Hematopoietic multipotent progenitor cell treated with erythropoietin and hydrocortisone succinate and interleukin-3 and kit ligand, for 17 days (in vitro differentiated cells): ENCODE measurements around the gene BTNL8.
"Not testable (repeated sequence)": the region's sequence is repeated elsewhere in the genome, so short reads cannot be mapped to it uniquely, and the experiment has no call there.

Experiments
- DNase-seq: peaks from one replicate; pipeline ENCODE4 v3.0.0-alpha.2; 2015; ENCODE audit warnings: low spot score

Gene BTNL8

DNA sequence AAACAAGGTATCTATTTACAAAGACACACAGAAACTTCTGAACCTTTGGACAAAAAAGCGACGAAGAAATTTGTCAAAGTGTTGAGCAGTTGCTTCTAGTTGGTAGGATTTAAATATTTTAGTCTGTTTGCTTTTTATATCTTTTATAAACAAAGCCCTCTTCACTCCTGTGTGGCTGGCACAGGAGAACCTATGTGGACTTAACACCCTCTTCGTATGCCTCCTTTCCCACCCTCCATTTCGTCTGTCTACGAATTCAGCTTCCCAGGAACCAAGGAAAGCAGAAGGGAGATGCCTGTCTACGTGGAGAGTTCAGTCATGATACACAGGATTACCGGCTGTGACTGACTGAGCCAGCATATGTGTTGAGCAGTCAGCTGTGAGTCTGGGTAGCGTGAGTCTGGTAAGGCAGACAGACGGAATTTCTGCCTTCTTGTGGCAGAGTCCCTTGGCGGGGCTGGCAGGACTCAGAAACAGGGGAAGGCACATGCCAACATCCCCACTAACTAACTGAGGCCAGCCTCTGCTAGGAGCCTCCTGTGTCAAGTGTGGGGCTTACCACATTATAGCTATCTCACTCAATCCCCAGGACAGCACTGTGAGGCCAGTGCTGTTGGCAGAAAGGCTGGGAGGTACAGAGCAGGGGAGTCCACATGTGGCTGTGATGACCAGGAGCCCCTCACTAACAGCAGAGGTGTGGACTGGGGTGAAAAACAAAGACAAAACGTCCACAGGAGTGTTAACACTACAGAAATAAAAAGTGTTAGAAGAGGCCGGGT, 24.0 kb upstream of the BTNL8 start:
- DNase-seq = no peak

DNA sequence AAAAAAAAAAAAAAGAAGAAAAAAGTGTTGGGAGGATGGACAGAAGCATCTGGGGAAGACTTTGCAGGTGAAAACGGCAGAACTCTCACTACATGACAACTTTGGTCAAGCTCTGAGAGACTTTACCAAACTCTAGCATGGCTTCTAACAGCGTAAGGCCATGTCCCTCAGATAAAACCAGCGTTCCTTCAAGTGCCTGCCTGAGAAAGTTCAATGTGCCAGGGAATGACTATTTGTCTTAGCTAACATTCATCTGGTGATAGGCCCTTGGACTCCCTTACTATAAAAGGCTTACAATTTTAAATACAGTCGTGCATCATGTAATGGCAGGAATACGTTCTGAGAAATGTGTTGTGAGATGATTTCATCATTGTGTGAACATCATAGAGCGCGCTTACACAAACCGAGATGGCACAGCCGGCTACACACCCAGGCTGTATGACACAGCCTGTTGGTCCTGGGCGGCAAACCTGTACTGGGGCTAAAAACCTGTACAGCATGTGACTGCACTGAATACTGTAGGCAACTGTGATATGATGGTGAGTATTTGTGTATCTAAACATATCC, 23.0 kb upstream of the BTNL8 start:
- no peak for DNase-seq

DNA sequence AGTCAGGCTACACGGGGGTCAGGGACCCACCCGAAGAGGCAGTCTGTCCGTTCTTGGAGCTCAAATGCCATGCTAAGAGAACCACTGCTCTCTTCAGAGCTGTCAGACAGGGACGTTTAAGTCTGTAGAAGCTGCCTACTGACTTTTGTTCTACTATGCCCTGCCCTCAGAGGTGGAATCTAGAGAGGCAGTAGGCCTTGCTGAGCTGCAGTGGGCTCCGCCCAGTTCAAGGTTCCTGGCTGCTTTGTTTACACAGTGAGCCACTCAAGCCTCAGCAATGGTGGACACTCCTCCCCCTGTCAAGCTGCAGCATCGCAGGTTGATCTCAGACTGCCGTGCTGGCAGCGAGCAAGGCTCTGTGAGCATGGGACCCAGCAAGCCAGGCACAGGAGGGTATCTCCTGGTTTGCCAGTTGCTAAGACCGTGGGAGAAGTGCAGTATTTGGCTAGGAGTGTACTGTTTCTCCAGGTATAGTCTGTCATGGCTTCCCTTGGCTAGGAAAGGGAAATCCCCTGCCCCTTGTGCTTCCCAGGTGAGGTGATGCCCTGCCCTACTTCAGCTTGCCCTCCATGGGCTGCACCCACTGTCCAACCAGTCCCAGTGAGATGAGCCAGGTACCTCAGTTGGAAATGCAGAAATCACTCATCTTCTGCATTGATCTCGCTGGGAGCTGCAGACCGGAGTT, 13.0 kb upstream of the BTNL8 start:
- DNase-seq = not testable (repeated sequence)

DNA sequence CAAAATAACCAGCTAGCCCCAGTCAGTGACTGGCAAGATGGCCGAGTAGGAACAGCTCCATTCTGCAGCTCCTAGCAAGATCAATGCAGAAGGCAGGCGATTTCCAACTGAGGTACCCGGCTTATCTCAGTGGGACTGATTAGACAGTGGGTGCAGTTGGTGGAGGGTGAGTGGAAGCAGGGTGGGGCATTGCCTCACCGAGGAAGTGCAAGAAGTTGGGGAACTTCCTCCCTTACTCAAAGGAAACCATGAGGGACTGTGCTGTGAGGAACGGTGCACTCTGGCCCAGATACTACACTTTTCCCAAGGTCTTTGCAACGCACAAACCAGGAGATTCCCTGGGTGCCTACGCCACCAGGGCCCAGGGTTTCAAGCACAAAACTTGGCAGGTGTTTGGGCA, 9.6 kb upstream of the BTNL8 start:
- no peak for DNase-seq

DNA sequence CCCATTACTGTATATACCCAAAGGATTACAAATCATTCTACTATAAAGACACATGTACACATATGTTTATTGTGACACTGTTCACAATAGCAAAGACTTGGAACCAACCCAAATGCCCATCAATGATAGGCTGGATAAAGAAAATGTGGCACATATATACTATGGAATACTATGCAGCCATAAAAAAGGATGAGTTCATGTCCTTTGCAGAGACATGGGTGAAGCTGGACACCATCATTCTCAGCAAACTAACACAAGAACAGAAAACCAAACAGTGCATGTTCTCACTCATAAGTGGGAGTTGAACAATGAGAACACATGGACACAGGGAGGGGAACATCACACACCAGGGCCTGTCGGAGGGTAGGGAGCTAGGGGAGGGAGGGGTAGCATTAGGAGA, 3.6 kb upstream of the BTNL8 start:
- not testable (repeated sequence) for DNase-seq

DNA sequence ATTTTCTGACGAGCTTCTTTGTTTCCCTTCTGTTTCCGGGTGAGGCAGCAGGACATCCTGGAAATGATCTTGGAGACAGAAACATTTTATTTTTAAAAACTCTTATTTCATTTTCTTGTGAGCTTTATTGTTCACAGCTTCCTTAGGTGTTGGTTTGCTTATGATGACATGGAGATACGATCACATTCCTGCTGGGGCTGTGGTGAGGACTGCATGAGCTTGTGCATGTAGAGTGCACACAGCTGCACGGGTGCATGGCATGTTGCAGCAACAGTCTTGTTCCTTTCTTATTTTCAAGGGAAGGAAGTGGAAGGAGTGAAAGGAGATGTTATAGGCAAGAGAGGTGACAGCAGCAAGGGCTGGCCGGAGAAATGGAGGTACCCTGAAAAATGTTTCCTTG, 1.2 kb downstream of the BTNL8 start:
- DNase-seq = no peak

DNA sequence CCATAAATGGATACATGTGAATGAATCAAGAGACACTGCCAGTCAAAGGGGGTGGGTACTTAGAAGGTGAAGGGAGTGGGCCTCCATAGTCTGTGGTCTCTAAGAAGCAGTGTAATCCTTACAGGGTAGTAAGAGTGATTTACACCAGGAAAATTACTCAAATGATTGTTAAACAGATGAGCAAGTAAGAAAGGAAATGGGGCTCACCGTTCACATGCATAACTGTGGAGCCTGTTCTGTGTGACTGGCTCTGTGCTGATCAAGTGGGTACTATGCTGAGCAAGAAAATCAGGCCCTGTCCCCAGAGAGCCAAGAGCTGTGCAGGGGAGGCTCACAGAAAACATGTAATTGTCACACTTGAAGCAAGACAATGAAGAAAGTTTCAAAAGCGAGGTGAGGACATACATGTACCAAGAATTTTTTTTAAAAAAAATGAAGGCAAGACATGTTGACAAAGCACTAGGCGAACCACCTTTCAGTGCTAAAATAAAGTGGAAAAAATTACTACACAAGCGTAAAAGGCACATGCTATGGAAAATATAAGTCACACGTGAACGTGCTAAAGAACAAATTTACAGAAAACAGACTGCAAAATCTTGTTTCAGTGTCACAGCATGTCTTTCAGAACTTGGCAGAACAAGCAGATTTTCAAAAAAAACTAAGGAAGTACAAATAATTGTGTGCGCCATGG, 2.5 kb downstream of the BTNL8 start:
- no peak for DNase-seq

DNA sequence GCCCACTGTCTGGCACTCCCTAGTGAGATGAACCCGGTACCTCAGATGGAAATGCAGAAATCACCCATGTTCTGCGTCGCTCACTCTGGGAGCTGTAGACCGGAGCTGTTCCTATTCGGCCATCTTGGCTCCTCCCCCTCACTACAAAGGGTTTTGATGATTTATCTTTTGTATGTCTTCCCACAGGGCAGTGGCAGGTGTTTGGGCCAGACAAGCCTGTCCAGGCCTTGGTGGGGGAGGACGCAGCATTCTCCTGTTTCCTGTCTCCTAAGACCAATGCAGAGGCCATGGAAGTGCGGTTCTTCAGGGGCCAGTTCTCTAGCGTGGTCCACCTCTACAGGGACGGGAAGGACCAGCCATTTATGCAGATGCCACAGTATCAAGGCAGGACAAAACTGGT, 9.4 kb downstream of the BTNL8 start:
- no peak for DNase-seq

DNA sequence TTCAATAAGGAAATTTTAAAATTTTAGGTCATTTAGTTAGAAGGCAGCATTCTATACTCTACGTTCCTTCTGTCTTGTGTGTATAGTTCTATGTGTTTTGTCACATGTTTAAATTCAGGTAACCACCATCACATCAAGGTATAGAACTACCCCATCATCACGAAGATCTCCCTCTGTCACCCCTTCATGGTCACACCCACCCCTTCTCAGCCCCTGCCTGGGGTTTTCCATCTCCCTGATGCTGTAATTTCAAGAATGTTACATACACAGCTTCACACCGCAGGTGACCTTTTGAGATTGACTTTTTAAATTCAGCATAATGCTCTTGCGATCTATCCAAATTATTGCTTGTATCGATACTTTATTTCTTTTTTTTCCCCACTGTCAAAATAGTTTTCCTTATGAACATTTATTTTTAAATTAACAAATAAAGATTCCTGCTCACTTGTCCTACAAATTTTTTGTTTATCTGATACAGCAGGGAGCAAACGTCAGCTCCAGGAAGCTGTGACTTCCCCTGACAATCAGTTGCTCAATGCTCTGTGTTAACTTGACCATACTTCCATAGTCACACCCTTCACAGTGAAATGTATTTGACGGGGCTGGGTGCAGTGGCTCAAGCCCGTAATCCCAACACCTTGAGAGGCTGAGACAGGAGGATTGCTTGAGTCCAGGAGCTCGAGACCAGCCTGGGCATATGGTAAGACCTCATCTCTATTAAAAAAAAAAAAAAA, 10.2 kb downstream of the BTNL8 start:
- no peak for DNase-seq

DNA sequence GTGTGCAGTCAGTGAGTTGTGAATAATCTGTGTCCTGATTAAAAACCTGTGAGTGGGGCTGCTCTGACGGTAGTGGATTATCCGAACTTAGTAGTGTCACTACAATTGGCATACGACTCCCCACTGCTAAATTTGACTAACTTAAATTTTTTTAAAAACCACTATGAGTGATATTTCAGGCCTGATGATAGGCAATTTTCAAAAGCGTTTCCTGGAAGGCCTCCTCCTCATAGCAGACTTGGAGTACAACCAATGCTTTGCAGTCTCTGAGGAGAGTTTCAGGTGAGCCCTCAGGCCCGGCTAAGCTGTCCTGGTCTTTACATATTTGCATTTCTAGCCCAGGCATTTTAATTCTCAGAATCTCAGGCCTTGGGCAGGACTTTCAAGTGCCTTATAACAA, 10.8 kb downstream of the BTNL8 start:
- no peak for DNase-seq

DNA sequence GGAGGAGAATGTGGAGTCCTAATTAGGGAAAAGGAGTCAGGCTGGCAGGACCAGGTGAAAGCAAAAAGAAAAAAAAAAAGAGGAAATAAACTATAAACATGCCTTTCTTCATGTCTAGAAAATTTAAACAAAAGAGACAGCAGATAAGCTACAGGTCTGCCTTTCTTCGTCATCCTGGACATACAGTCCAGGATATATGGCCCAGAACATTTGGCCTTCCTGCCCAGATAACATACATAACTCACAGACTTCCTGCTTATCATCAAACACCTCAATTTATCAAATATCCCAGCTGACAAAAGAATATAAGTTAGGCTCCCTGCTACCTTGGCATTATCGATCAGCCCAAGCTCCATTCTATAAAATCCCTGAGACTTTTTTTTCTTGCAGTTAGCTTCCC, 11.2 kb downstream of the BTNL8 start:
- no peak for DNase-seq

DNA sequence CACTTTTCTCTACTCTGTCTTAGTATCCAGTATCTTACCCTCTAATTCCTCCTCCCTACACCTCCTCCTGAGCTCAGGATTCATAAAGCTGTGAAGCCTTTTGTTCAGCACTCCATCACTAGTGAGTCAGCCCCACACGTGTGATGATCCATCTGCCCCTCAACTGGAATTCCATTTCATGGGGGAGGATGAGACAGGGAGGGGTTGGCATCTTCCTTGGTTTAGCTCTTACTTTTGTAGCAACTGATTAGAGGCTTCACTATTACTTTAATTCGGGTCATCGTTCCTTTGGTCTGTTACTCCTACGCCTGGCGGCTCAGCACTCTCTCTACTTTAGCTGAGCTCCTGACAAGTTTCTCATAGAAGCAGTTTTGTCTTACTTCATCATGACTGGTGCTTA, 11.8 kb downstream of the BTNL8 start:
- no peak for DNase-seq

DNA sequence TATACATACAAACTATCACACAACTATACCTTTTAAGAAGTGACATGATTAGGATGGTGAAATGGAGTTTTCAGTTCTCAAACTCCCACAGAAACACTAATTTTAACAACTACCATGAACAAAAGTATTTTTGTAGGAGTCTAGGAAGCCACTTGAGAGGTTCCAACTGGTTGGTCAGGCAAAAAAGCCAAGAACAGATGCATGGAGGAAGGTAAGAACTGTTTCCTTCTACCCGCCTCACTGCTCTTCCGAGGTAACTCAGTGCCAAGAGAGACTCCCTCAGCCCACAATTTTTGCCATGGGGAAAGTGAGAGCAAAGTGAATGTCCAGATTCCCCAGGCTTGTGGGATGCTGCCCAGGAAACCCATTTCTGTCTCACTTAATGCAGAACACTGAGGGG, 15.7 kb downstream of the BTNL8 start:
- DNase-seq = no peak

DNA sequence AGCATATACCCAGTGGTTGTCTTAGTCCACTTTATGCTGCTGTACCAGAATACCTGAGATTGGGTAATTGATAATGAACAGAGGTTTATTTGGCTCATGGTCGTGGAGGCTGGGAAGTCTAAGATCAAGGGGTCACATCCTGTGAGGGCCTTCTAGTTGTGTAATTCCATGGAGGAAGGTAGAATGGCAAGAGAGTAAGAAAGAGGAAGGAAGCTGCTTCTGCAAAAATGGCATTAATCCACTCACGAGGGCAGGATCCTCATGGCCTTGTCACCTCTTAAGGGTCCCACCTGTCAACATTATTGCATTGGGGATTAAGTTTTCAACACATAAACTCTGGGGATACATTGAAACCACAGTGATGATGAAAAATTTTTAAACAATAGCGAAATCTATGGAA, 17.0 kb downstream of the BTNL8 start:
- DNase-seq = no peak

DNA sequence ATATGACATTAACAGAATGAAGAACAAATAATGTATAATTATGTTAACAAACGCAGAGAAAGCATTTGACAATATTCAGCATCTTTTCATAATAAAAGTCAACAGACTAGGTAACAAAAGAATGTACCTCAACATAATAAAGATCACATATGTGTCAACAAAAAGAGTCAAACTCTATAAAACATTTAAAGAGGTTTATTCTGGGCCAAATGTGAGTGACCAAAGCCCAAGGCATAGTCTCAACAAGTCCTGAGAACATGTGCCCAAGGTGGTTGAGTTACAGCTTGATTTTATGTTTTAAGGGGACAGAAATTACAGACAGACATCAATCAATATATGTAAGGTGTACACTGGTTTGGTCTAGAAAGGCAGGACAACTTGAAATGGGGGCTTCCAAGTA, 19.4 kb downstream of the BTNL8 start:
- no peak for DNase-seq

DNA sequence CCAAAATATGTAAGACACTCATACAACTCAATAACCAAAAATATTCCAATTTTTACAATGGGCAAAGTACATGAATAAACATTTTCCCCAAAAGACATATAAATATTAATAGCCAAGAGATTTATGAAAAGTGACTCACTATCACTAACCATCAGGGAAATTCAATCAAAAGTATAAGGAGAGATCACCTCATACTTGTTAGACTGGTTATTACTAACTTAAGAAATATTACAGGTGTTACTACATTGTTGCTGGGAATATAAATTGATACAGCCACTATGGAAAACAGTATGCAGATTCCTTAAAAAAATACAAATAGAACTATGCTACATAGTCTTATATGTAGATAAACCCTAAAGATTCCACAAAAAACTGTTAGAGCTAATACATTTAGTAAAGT, 21.8 kb downstream of the BTNL8 start:
- no peak for DNase-seq

DNA sequence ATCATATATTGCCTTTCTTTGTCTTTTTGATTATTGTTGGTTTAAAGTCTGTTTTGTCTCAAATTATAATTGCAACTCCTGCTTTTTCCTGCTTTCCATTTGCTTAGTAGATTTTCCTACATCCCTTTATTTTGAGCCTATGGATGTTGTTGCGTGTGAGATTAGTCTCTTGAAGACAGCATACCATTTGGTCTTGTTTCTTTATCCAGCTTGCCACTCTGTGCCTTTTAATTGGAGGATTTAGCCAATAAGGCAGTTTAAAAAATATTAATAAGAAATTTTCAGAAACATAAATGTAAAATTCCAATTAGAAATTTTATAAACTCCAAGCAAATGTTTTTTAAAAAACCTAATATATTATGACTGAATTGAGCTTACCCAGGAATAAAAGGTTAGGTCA, 24.0 kb downstream of the BTNL8 start:
- no peak for DNase-seq

DNA sequence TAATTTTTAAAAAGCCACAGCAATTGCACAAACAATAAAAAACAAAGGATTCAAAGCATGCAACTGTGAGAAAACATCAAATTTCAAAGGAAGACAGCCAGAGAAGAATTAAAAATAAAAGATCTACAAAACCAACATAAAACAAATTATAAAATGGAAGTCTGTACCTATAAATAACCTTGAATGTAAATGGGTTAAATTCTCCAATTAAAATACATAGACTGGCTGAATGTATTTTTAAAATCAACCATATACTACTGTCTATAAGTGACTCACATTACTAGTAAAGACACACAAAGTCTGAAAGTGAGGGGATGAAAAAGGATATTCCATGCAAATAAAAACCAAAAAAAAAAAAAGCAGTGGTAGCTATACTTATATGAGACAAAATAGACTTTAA, 33.7 kb downstream of the BTNL8 start:
- peak; percentile 2 for DNase-seq

DNA sequence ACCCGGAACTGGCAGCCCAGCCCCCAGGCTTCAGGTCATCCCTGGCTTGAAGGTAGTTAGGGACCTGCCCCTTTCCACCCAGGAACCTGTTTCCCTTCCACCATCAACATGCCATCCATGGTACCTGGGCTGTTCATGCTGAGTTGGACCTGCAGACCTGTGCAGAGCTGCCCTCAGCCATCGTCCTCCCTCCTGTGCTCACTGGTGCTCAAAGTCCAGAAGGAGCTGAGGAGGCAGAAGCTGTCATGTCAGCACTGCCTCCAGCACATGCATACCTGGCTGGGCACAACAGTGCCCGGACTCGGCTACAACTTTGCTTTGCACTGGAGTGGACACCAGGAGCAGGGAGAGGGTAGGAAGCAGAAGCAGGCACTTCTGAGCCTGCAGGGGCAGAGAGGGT, 36.2 kb downstream of the BTNL8 start:
- no peak for DNase-seq

DNA sequence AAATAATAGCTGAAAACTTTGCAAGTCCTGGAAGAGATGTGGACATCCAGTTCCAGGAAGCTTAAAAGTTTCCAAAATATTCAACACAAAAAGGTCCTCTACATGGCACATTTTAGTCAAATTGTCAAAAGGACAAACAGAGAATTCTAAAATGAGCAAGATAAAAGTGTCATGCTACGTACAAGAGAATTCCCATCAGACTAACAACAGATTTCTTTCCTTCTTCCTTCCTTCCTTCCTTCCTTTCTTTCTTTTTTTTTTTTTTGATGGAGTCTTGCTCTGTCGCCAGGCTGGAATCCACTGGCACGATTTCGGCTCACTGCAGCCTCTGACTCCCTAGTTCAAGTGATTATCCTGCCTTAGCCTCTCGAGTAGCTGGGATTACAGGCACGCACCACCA, 39.3 kb downstream of the BTNL8 start:
- DNase-seq = no peak

DNA sequence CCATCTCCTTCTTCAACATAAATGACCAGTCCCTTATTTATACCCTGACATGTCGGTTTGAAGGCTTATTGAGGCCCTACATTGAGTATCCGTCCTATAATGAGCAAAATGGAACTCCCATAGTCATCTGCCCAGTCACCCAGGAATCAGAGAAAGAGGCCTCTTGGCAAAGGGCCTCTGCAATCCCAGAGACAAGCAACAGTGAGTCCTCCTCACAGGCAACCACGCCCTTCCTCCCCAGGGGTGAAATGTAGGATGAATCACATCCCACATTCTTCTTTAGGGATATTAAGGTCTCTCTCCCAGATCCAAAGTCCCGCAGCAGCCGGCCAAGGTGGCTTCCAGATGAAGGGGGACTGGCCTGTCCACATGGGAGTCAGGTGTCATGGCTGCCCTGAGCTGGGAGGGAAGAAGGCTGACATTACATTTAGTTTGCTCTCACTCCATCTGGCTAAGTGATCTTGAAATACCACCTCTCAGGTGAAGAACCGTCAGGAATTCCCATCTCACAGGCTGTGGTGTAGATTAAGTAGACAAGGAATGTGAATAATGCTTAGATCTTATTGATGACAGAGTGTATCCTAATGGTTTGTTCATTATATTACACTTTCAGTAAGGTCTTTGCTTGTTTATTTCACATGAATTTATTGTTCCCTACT, 51.5 kb downstream of the BTNL8 start:
- DNase-seq = no peak

DNA sequence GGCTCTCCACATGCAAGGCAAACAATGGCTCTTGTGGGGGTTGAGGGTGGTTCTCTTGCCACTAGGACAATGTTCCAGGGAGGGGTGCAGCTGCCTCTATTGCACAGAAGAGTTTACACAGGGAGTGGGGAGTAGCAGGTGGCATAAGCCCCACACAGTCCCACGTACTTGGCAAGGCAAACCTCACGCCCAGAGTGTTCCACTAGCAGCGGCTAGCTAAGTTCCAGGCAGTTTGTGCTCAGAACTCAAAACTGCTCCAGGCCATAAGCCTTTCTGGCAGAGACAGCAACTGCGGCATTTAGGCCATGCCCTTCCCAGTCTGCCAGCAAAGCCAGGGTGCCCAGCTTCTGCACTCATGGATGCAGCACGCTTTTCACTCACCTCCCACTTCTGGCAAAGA, 60.7 kb downstream of the BTNL8 start:
- DNase-seq = no peak
